Endothelial cell of umbilical vein (primary cell): ENCODE data around the gene EXOC6. TPM values are rescaled to one million over a fixed set of nuclear protein-coding genes. Genes with fewer than 3 reads are reported as not detected.

Source experiments
- BruUV-seq: library from RNA; stranded (reverse); fragments of 400-500 nt; replicated peaks from 2 replicates; lab custom pipeline; 2021; lab: Mats Ljungman, UMichigan
- CTCF ChIA-PET: fragments of 300-600, 350-600 bp; sonication (Branson Sonifier 250); formaldehyde crosslinking; loops from one replicate; lab custom pipeline; 2021; ENCODE audit warnings: antibody characterized with exemption, inconsistent platforms; lab: Charles Lee
- POLR2A ChIA-PET: fragments of 300-600, 350-600 bp; sonication (Branson Sonifier 250); formaldehyde crosslinking; loops from one replicate; lab custom pipeline; 2021; ENCODE audit warnings: antibody characterized with exemption, inconsistent platforms; lab: Charles Lee
- DNase-seq: peaks from one replicate; pipeline ENCODE4 v3.0.0-alpha.2; 2011; ENCODE audit warnings: low read depth, low spot score
- FAIRE-seq: peaks from 2 replicates; lab custom pipeline; 2011; peaks lifted over from hg19 to GRCh38; lab: Jason Lieb, UNC
- H2AFZ ChIP-seq: 2 replicates; pipeline ENCODE4 v1.6.0; 2012; ENCODE audit warnings: low read depth, low read length, control low read depth, inconsistent platforms
- H3K27ac ChIP-seq: 2 replicates; pipeline ENCODE4 v1.5.1; 2011; ENCODE audit warnings: low read depth, mild to moderate bottlenecking, control low read depth, low read length, moderate library complexity; ENCODE audit not compliant: insufficient read depth
- H3K27me3 ChIP-seq, 2 experiments: 2 replicates each; pipeline versions ENCODE4 v1.6.0 to v1.6.1; 2011; ENCODE audit warnings: low read length in 2 of 2, mixed read lengths in 1 of 2; ENCODE audit not compliant: control insufficient read depth in 2 of 2, insufficient read depth in 2 of 2
- H3K36me3 ChIP-seq, 2 experiments: 2 replicates in 1 of 2; 3 replicates in 1 of 2; pipeline ENCODE4 v1.5.1; 2011; ENCODE audit warnings: low read length in 2 of 2, mild to moderate bottlenecking in 1 of 2, moderate library complexity in 1 of 2; ENCODE audit not compliant: control insufficient read depth in 2 of 2, insufficient read depth in 2 of 2; ENCODE audit errors: extremely low read depth in 1 of 2
- H3K4me1 ChIP-seq: 3 replicates; pipeline ENCODE4 v1.5.1; 2011; ENCODE audit warnings: mild to moderate bottlenecking, low read length; ENCODE audit not compliant: control insufficient read depth, insufficient read depth; ENCODE audit errors: extremely low read depth
- H3K4me2 ChIP-seq: 2 replicates; pipeline ENCODE4 v1.6.1; 2011; ENCODE audit warnings: low read length, control low read depth, mixed read lengths; ENCODE audit not compliant: insufficient read depth
- H3K4me3 ChIP-seq, 3 experiments: fragments of 200-600 bp in 1 of 3; sonication (generic), shearing (Covaris generic) in 1 of 3; replicated peaks in 1 of 3; 2 replicates each; pipeline ENCODE4 v1.5.1; 2011 to 2016; ENCODE audit warnings: control low read depth in 3 of 3, low read length in 3 of 3, mild to moderate bottlenecking in 2 of 3, inconsistent platforms in 1 of 3, low read depth in 1 of 3, moderate library complexity in 1 of 3; ENCODE audit not compliant: insufficient read depth in 1 of 3
- H3K79me2 ChIP-seq: 2 replicates; pipeline ENCODE4 v1.6.0; 2012; ENCODE audit warnings: low read length, inconsistent platforms; ENCODE audit not compliant: control insufficient read depth, insufficient read depth
- H3K9ac ChIP-seq: replicated peaks from 2 replicates; pipeline ENCODE3; 2011; ENCODE audit warnings: low read length, control low read depth; ENCODE audit not compliant: insufficient read depth; ENCODE audit errors: extremely low read depth
- H3K9me1 ChIP-seq: replicated peaks from 3 replicates; pipeline ENCODE4 v1.6.0; 2011; ENCODE audit warnings: mild to moderate bottlenecking, low read length; ENCODE audit not compliant: control insufficient read depth, insufficient read depth; ENCODE audit errors: extremely low read depth
- H3K9me3 ChIP-seq: replicated peaks from 2 replicates; pipeline ENCODE4 v1.5.1; 2012; ENCODE audit warnings: low read length, inconsistent platforms; ENCODE audit not compliant: control insufficient read depth, insufficient read depth
- H4K20me1 ChIP-seq: replicated peaks from 2 replicates; pipeline ENCODE3; 2011; ENCODE audit warnings: mild to moderate bottlenecking, low read length; ENCODE audit not compliant: control insufficient read depth, insufficient read depth; ENCODE audit errors: extremely low read depth
- CTCF ChIP-seq, 2 donors: IDR thresholded peaks; 1 replicate in 1 of 2; 2 replicates in 1 of 2; pipeline ENCODE4 v1.5.1; 2011; ENCODE audit warnings: low read length in 2 of 2, mild to moderate bottlenecking in 2 of 2, moderate library complexity in 2 of 2, control low read depth in 1 of 2, inconsistent platforms in 1 of 2, low read depth in 1 of 2; ENCODE audit not compliant: insufficient read depth in 1 of 2; ENCODE audit errors: extremely low read depth in 1 of 2
- EZH2 ChIP-seq: IDR thresholded peaks from 2 replicates; pipeline ENCODE4 v1.6.1; 2012; ENCODE audit warnings: borderline replicate concordance, low read depth, mild to moderate bottlenecking, moderate library complexity, low read length, inconsistent platforms; ENCODE audit not compliant: severe bottlenecking
- FOS ChIP-seq: IDR thresholded peaks from 2 replicates; pipeline ENCODE4 v1.6.1; 2011; ENCODE audit warnings: mild to moderate bottlenecking, low read length, moderate library complexity, borderline replicate concordance; ENCODE audit not compliant: insufficient read depth
- GATA2 ChIP-seq: IDR thresholded peaks from 2 replicates; pipeline ENCODE4 v1.7.0; 2011; ENCODE audit warnings: low read depth, mild to moderate bottlenecking, moderate library complexity, mixed read lengths, low read length; ENCODE audit not compliant: insufficient read length, insufficient read depth
- JUN ChIP-seq: IDR thresholded peaks from 2 replicates; pipeline ENCODE4 v1.6.1; 2011; ENCODE audit warnings: borderline replicate concordance, low read depth; ENCODE audit not compliant: insufficient read length, insufficient read depth
- MAX ChIP-seq: IDR thresholded peaks from 2 replicates; pipeline ENCODE4 v1.6.1; 2011; ENCODE audit not compliant: insufficient read depth, insufficient read length
- MYC ChIP-seq: IDR thresholded peaks from one replicate; pipeline ENCODE4 v1.6.1; 2011; ENCODE audit warnings: mild to moderate bottlenecking, low read depth, low read length
- POLR2A ChIP-seq: IDR thresholded peaks from 2 replicates; pipeline ENCODE4 v1.6.1; 2012; ENCODE audit warnings: low read depth, mild to moderate bottlenecking, control low read depth, low read length
- POLR2AphosphoS5 ChIP-seq: IDR thresholded peaks from 2 replicates; pipeline ENCODE4 v1.6.1; 2012; ENCODE audit warnings: low read depth, mild to moderate bottlenecking, control low read depth, low read length, moderate library complexity; ENCODE audit not compliant: insufficient read depth
- dilution Hi-C: fragments of 300-500 bp; cut with MboI; formaldehyde crosslinking; loops from one replicate; pipeline ENCODE4 v1.15.0; 2019; ENCODE audit warnings: low sequenced_read_pairs; ENCODE audit not compliant: extremely low pct_ligation_motif_present
- intact Hi-C: fragments of 100-400 bp; cut with micrococcal nuclease; formaldehyde crosslinking; loops from one replicate; pipeline ENCODE4 v1.10.0; 2022
- polyA plus RNA-seq, 4 experiments: library from polyadenylated mRNA; depleted of rRNA in 3 of 4; stranded (reverse) in 3 of 4; unstranded in 1 of 4; fragments of >200 nt; gene quantifications; 2 replicates each; pipeline versions ENCODE4 v1.2.1 to v1.2.3, GENCODE V29; 2011 to 2012; ENCODE audit warnings: missing spikeins in 1 of 4
- total RNA-seq: library from RNA; stranded (reverse); gene quantifications from 2 replicates; pipeline ENCODE4 v1.2.3, GENCODE V29; 2021

The EXOC6 gene
- total and polyA plus RNA-seq, 2 donors (not counting 3 experiments of a cell fraction or from before 2014, with no cell fraction given): 72.6 to 108 TPM

GRCh38 chr10:93034426-93034825, 186.1 kb downstream of the EXOC6 start:
- Histone ChIP-seq H3K9me1 (no peaks in the 10 kb centered on the region), H2AFZ (no peak overlapping the region), H3K27ac (no peak overlapping the region), H3K36me3 (no peaks in the 10 kb centered on the region), H3K79me2 (no peaks in the 10 kb centered on the region), H3K27me3 (no peaks in the 10 kb centered on the region), H3K4me3 (no peak overlapping the region), H3K4me2 (no peak overlapping the region), H3K4me1 (peaks cover 6% of the 10 kb centered on the region), H4K20me1 (no peaks in the 10 kb centered on the region), H3K9me3 (no peaks in the 10 kb centered on the region), H3K9ac (no peak overlapping the region)
- no TSS peak for BruUV-seq
- dilution Hi-C loops: no loop called here
- no peak for FAIRE-seq
- intact Hi-C loops: no loop called here
- CTCF ChIA-PET: no interaction called here
- POLR2A ChIA-PET: no interaction called here
- TF ChIP-seq JUN (no peak), FOS (no peak), POLR2AphosphoS5 (no peak), MAX (no peak), CTCF (IDR thresholded peaks at IDR 0.05; ENCODE audit: extremely low read depth in 1 of 2, insufficient read depth in 1 of 2, low read depth in 1 of 2, low read length in 2 of 2) (no peak)
- no peak for DNase-seq

GRCh38 chr10:93039110-93039509, 190.8 kb downstream of the EXOC6 start:
- dilution Hi-C loops: no loop called here
- no peak overlapping the region for H3K4me2 ChIP-seq
- no peak for TF ChIP-seq GATA2
- TF ChIP-seq EZH2: no peak
- TF ChIP-seq POLR2AphosphoS5: no peak
- no peak for TF ChIP-seq JUN
- no peak for TF ChIP-seq POLR2A
- no peak for TF ChIP-seq CTCF (IDR thresholded peaks at IDR 0.05; ENCODE audit: extremely low read depth in 1 of 2, insufficient read depth in 1 of 2, low read depth in 1 of 2, low read length in 2 of 2)
- no peak for TF ChIP-seq MYC
- TF ChIP-seq MAX: no peak

More at GRCh38 chr10:93039110-93039509, 190.8 kb downstream of the EXOC6 start:
- intact Hi-C loops: no loop called here
- Histone ChIP-seq H3K36me3 (peaks cover 2% of the 10 kb centered on the region in 2 experiments), H3K79me2 (no peaks in the 10 kb centered on the region), H3K9me1 (no peaks in the 10 kb centered on the region), H3K9me3 (no peaks in the 10 kb centered on the region), H3K27me3 (no peaks in the 10 kb centered on the region), H4K20me1 (no peaks in the 10 kb centered on the region), H3K4me3 (no peak overlapping the region), H2AFZ (no peak overlapping the region), H3K27ac (no peak overlapping the region), H3K4me1 (peaks cover 19% of the 10 kb centered on the region), H3K9ac (no peak overlapping the region)
- ChIA-PET POLR2A (no interaction called here), CTCF (no interaction called here)
- FAIRE-seq: no peak
- no peak for DNase-seq
- no TSS peak for BruUV-seq
